Epidermal melanocyte (primary cell): Measurements from ENCODE around the gene DNAH17.

Source experiments
- DNase-seq: peaks from one replicate; pipeline ENCODE4 v3.0.0; 2011; ENCODE audit warnings: low spot score; ENCODE audit not compliant: insufficient read length

DNAH17 gene

DNA sequence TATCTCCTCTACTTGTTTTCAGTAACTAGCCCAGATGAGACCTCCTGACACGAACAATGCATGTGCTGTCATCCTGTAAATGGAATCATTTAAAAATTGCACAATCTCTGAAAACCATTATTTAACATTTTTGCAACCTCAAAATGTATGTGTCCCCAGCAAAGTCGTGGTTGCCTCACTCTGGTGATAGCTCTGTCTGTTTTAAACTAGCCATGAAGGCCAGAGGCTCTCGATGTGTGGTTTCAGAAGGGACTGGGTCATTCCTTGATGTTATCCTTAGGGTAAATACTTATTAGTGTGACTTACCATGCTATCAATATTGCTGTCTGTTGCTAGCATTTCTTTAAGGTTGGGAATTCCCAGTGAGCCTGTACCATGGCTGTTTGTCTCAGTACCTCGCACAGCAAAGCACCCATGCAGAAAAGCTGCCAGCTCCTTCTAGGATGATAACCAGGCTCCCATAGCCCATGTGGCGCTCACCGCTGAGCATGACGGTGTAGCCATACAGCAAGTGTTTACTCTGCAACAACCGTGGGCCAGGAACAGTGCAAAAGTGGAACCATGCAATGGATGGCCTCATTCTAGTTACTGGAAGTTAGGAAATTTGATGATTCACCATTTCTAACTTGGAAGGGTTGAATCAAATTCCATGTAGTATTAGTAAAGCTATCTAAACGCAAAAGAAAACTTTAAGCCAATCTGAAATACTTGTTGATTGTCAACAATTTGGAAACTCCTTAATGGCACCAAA lies 201.6 kb downstream of the DNAH17 start:
- peak; percentile 64 for DNase-seq

DNA sequence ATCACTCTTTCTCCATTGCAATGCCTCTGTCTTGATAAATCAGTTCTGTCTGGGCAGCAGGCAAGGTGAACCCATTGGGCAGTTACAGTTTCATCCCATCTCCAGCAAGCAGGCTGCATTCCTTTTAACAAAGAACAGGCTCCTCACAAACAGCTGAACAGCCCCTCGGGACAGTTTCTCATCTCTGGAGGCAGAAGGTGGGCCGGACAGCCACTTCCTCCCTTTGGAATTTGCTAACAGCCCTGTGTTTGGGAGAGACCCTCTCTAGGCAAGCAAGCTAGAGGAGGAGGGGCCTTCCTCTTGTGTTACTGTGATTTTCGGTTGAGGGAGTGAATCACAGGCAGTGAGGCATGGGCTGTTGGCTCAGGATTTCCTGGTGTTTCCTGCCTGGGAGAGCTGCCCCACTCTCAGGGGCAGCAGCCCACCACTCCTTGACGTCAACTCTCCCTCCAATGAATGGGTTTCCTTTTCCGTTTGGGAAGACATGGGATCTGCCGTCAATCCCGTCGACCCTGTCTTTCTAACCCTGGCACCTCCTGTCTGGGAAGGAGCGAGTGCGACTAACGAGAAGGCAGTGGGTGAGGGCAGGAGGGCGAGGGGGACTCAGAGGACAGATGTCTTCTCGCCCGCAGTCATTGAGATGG lies 202.4 kb downstream of the DNAH17 start:
- no peak for DNase-seq

DNA sequence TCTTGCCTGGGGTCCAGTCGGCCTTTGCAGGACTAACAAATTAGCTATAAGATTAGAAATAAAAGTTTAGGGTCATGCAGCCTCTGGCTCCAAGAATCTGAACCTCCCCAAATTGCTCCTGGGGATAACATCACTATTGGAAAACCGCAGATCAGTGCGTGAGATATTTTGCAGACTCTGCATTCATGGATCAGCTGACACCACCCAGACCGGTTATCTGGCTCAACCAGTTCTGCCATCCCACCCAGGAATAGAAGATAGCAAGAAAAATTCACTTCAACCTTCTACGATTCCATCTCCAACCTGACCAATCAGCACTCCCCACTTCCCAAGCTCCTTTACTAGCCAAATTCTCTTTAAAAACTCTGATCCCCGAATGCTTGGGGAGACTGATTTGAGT lies 203.0 kb downstream of the DNAH17 start:
- no peak for DNase-seq
